Measurements from ENCODE around the gene DGKA. TPM values are rescaled to one million over a fixed set of nuclear protein-coding genes. Genes with fewer than 3 reads are reported as not detected.

Gene DGKA
- total and polyA plus RNA-seq, 2 of the 13 experiments (the other 11 are each of a cell fraction or from before 2014, with no cell fraction given): 2.4 to 5.4 TPM

DNA sequence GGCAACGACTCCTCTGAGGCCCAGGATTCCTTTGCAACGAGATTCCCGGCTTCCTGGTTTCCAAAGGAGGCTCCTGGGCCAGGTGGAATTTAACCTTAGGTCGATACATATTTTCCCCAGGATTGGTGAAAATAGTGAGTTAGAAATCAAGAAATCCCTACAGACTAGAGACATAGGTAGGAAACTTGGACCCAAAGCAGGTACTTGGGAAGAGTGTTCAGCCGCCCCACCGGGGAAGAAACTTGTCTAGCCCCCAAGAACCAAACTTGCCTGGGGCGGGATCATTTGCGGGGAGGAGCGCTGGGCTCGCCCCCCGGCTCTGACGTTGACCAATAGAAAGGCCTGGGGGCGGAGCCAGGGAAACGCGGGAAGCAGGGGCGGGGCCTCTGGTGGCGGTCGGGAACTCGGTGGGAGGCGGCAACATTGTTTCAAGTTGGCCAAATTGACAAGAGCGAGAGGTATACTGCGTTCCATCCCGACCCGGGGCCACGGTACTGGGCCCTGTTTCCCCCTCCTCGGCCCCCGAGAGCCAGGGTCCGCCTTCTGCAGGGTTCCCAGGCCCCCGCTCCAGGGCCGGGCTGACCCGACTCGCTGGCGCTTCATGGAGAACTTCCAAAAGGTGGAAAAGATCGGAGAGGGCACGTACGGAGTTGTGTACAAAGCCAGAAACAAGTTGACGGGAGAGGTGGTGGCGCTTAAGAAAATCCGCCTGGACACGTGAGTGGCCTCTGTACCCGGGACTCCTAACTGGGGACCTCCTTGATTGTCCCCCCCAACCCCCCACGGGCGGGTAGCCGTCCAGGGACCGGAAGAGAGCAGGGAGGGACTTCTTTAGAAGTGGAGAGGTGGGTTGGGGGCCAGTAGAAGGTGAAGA lies 35.7 kb downstream of the DGKA start, which contains the start of gene CDK2 (continued):
- TF ChIP-seq, protein P1, sequence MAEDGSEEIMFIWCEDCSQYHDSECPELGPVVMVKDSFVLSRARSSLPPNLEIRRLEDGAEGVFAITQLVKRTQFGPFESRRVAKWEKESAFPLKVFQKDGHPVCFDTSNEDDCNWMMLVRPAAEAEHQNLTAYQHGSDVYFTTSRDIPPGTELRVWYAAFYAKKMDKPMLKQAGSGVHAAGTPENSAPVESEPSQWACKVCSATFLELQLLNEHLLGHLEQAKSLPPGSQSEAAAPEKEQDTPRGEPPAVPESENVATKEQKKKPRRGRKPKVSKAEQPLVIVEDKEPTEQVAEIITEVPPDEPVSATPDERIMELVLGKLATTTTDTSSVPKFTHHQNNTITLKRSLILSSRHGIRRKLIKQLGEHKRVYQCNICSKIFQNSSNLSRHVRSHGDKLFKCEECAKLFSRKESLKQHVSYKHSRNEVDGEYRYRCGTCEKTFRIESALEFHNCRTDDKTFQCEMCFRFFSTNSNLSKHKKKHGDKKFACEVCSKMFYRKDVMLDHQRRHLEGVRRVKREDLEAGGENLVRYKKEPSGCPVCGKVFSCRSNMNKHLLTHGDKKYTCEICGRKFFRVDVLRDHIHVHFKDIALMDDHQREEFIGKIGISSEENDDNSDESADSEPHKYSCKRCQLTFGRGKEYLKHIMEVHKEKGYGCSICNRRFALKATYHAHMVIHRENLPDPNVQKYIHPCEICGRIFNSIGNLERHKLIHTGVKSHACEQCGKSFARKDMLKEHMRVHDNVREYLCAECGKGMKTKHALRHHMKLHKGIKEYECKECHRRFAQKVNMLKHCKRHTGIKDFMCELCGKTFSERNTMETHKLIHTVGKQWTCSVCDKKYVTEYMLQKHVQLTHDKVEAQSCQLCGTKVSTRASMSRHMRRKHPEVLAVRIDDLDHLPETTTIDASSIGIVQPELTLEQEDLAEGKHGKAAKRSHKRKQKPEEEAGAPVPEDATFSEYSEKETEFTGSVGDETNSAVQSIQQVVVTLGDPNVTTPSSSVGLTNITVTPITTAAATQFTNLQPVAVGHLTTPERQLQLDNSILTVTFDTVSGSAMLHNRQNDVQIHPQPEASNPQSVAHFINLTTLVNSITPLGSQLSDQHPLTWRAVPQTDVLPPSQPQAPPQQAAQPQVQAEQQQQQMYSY (CRISPR knock-in tag; IDR thresholded peaks at IDR 0.05): no peak
- TF ChIP-seq POLR2A (IDR thresholded peaks at IDR 0.05; ENCODE audit: insufficient read depth in 1 of 2, low read depth in 2 of 2, low read length in 2 of 2) (peak; percentile 34 to 73; a peak in 2 of 4 replicates), TAF1 (CRISPR knock-in tag; IDR thresholded peaks at IDR 0.05) (peak; percentile 65; the same call in 1 of the 2 replicates), ATF7 (IDR thresholded peaks at IDR 0.05) (no peak), ATF7 (CRISPR knock-in tag; IDR thresholded peaks at IDR 0.05) (peak; percentile 60; the same call in 1 of the 2 replicates), TBX2 (CRISPR knock-in tag; IDR thresholded peaks at IDR 0.05; ENCODE audit: borderline replicate concordance) (peak; percentile 38; the same call in 1 of the 2 replicates), ZNF337 (CRISPR knock-in tag; IDR thresholded peaks at IDR 0.05; ENCODE audit: borderline replicate concordance, low read depth) (no peak), ARNTL (CRISPR knock-in tag; IDR thresholded peaks at IDR 0.05) (0 out of 2 replicates have a peak, but pooled peaks have one; percentile 62), ERF (CRISPR knock-in tag; IDR thresholded peaks at IDR 0.05) (no peak), FOSL2 (CRISPR knock-in tag; IDR thresholded peaks at IDR 0.05) (no peak), NCOA5 (CRISPR knock-in tag; IDR thresholded peaks at IDR 0.05) (no peak), ZNF451 (CRISPR knock-in tag; IDR thresholded peaks at IDR 0.05) (peak; percentile 25; the same call in 1 of the 2 replicates), CHD4 (IDR thresholded peaks at IDR 0.05; ENCODE audit: borderline replicate concordance, low read length) (0 out of 2 replicates have a peak, but pooled peaks have one; percentile 32), ZNF510 (CRISPR knock-in tag; IDR thresholded peaks at IDR 0.05; ENCODE audit: low read depth) (0 out of 2 replicates have a peak, but pooled peaks have one; percentile 33), SP1 (IDR thresholded peaks at IDR 0.05) (no peak), SP1 (CRISPR knock-in tag; IDR thresholded peaks at IDR 0.05) (peak; percentile 88), ZNF562 (CRISPR knock-in tag; IDR thresholded peaks at IDR 0.05; ENCODE audit: borderline replicate concordance) (no peak), EZH2 (conservative IDR thresholded peaks at IDR 0.05; ENCODE audit: low read depth, low read length) (no peak), NFE2L2 (IDR thresholded peaks at IDR 0.05; ENCODE audit: low read length) (no peak), NFIB (CRISPR knock-in tag; IDR thresholded peaks at IDR 0.05; ENCODE audit: borderline replicate concordance) (no peak), ZNF235 (CRISPR knock-in tag; IDR thresholded peaks at IDR 0.05; ENCODE audit: borderline replicate concordance) (no peak), PHF20 (CRISPR knock-in tag; IDR thresholded peaks at IDR 0.05) (peak; percentile 65; the same call in 1 of the 2 replicates), POLR2G (IDR thresholded peaks at IDR 0.05; ENCODE audit: low read depth, low read length) (peak; percentile 72; the same call in 1 of the 2 replicates), ZNF678 (CRISPR knock-in tag; IDR thresholded peaks at IDR 0.05) (0 out of 2 replicates have a peak, but pooled peaks have one; percentile 35), NFKB2 (CRISPR knock-in tag; IDR thresholded peaks at IDR 0.05; ENCODE audit: borderline replicate concordance) (peak; percentile 57; the same call in 1 of the 2 replicates), HMG20A (CRISPR knock-in tag; IDR thresholded peaks at IDR 0.05; ENCODE audit: borderline replicate concordance) (no peak), KDM5A (IDR thresholded peaks at IDR 0.05; ENCODE audit: borderline replicate concordance, low read length) (peak; percentile 69)
- TF ChIP-seq, protein P2, sequence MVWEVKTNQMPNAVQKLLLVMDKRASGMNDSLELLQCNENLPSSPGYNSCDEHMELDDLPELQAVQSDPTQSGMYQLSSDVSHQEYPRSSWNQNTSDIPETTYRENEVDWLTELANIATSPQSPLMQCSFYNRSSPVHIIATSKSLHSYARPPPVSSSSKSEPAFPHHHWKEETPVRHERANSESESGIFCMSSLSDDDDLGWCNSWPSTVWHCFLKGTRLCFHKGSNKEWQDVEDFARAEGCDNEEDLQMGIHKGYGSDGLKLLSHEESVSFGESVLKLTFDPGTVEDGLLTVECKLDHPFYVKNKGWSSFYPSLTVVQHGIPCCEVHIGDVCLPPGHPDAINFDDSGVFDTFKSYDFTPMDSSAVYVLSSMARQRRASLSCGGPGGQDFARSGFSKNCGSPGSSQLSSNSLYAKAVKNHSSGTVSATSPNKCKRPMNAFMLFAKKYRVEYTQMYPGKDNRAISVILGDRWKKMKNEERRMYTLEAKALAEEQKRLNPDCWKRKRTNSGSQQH (CRISPR knock-in tag; IDR thresholded peaks at IDR 0.05; ENCODE audit: low read depth): peak; percentile 17; the same call in 1 of the 2 replicates
